ENCODE data around the gene APOL6.
"Not testable (repeated sequence)": the region's sequence is repeated elsewhere in the genome, so short reads cannot be mapped to it uniquely, and the experiment has no call there.

Gene APOL6

GRCh38 chr22:35638410-35638809 is 9.8 kb upstream of the APOL6 start:
- no peak for DNase-seq

- no peak for DNase-seq
These were observed 6.6 kb upstream of the APOL6 start for GRCh38 chr22:35641494-35642120.

- no peak for DNase-seq
These were observed 5.9 kb upstream of the APOL6 start for GRCh38 chr22:35642305-35642741.

DNA sequence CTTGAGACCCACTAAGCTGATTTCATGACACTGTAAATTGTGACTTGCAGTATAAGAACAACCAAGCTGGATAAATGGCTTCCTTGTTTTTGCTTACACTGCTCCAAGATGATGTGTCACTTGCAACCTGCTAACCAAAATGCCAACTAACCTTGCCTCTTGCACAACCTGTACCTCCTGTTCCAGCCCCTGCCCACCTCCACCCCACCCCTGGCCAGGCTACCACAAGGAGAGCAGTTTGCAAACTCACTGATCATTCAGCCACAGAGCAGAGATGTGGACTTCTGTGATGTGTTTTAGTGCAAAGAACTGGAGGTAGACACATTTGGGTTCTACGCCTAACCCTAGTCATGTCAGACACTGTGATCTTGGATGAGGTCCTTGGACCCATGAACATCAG is 4.3 kb upstream of the APOL6 start:
- no peak for DNase-seq

DNA sequence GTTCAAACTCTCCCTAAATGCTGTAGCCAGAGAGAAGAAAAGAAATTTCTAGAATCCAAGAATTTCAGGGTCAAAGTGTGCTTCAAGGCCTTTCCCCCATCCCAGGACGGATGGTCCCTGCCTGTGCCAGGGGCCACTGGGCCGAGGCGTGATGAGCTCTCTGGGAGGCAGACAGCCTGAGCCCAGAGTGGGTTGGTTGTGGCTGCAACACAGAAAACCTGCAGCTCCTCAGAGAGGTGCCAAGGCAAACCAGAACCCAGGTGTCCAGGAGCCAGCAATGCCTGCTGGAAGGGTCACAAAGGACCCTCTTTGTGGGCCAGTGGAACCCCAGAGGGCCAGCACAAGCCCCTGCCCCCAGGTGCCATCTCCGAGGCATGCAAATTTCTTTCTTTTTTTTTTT is 2.6 kb upstream of the APOL6 start:
- DNase-seq = no peak

DNA sequence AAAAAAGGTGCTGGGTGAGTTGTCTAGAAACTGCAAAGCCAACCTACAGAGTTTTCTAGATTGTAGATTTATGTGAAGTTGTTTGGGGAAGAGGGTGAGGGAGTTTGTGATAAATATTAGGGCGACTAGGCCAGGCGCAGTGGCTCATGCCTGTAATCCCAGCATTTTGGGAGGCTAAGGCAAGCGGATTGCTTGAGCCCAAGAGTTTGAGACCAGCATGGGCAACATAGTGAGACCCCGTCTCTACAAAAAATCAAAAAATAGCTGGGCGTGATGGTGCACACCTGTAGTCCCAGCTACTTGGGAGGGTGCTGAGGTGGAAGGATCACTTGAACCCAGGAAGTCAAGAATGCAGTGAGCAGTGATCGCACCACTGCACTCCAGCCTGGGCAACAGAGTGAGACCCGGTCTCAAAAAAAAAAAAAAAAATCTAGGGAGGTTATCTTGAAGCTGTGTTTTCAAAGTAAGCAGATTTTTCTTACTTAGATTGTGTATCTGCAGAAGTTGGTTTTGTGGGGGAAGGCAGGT is 844 bp downstream of the APOL6 start:
- no peak for DNase-seq

GRCh38 chr22:35649636-35650250 is 1.5 kb downstream of the APOL6 start:
- DNase-seq = no peak

DNA sequence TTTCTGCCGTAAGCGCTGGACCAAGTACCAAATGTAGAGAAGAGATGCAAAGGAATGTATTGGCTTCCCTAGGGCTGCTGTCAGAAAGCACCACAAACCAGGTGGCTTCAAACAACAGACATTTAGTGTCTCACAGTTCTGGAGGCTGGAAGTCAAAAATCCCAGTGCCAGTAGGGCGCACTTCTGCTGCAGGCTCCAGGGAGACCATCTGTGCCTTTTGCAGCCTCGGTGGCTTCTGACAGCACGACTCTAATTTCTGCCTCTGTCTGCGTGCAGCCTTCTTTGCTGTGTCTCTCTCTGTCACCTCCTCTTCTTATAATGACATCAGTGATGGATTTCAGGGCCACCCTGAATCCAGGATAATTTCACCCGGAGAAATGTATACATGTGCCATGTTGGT is 2.8 kb downstream of the APOL6 start:
- no peak for DNase-seq

GRCh38 chr22:35653824-35654223 is 5.6 kb downstream of the APOL6 start:
- no peak for DNase-seq

GRCh38 chr22:35656284-35656752 is 8.1 kb downstream of the APOL6 start:
- no peak for DNase-seq

- no peak for DNase-seq
These were observed 9.5 kb downstream of the APOL6 start for GRCh38 chr22:35657571-35658312.

DNA sequence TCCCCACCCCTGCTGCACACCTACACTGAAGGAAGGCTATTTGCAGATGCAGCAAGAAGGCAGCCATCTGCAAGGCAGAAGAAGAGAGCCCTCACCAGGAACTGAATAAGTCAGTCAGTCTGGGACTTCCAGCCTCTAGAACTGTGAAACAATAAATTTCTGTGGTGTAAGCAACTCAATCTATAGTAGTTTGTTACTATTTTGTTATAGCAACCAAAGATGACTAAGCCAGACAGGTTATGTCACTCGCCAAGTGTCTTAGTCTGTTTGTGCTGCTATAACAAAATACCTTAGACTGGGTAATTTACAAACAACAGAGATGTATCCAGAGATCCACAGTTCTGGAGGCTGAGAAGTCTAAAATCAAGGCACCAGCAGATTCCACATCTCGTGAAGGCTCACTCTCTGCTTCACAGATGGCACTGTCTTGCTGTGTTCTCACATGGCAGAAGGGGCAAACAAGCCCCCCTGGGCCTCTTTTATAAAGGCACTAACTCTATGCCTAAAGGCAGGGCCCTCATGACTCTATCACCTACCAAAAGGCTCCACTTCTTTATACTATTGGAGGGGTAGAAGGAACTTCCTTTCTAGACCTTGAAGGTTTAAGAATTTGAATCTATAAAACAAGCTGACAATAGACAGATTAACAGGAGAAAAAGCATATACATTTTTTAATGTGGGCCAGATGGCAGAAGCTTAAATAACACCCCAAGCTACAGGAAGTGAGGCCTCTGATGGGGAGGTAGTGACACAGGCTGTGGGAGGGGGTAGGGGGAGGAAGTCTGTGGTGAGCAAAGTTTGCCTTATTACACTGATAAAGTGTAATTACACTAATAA is 12.3 kb downstream of the APOL6 start:
- DNase-seq = peak; percentile 54

- no peak for DNase-seq
These were observed 13.2 kb downstream of the APOL6 start for GRCh38 chr22:35661464-35661863.

- DNase-seq = no peak
These were observed 14.7 kb downstream of the APOL6 start for GRCh38 chr22:35662914-35663313.

DNA sequence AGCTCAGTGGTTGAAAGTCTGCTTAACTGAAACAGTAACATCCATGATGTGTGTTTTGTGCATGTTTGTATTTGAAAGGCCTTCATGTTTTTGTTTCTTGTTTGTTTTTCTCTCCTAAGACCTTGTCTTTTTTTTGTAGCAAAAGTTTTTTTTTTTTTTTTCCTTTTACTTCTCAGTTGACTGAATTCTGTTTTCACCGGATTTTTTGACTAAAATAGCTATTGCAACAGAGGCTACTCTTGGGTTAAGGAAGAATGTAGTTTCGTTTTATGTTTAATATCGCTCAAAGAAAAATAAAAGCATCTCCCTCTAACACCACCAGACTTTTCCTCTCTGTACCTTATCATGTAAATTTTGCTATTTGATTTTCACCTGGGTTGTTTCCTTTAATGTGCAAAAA is 15.1 kb downstream of the APOL6 start:
- DNase-seq = peak; percentile 69

- no peak for DNase-seq
These were observed 16.8 kb downstream of the APOL6 start for GRCh38 chr22:35664955-35665587.

DNA sequence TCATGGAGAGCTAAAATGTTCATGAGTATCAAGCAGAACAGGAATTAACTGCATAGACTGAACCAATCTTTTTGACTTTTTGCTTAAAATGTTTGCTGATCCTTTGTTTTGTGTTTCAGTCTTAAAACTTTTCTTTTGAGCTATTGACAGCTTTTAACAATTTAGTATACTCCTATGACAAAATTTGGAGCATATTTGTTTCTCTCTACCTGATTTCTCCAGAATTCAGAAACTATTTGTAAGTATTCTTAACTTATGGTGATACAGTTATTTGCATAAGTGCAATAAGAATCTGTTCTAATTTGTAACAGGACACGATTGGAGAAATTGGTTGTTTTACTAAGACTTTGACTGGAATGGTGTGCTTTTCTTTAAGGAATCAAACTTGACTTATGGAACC is 18.5 kb downstream of the APOL6 start:
- DNase-seq = not testable (repeated sequence)

- DNase-seq = no peak
These were observed 26.1 kb downstream of the APOL6 start for GRCh38 chr22:35674335-35674734.

DNA sequence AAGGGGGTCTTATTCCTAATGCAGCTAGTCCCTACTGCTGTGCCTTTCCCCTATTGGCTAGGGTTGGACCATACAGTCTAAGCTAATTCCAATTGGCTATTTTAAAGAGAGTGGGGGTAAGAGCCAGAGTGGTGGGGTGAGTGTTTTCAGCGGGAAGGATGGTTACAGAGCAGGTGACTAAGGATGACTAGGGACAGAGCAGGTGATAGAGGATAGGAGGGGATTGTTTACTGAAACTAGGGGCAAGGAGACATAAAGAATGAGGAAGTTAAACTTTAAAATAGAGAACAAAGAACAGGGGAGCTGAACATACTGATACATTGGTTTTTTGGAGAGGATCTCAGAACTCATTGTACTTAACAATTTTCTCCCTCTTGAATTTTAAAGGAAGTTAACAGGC is 27.8 kb downstream of the APOL6 start:
- not testable (repeated sequence) for DNase-seq

- DNase-seq = no peak
These were observed 29.4 kb downstream of the APOL6 start for GRCh38 chr22:35677460-35678187.

DNA sequence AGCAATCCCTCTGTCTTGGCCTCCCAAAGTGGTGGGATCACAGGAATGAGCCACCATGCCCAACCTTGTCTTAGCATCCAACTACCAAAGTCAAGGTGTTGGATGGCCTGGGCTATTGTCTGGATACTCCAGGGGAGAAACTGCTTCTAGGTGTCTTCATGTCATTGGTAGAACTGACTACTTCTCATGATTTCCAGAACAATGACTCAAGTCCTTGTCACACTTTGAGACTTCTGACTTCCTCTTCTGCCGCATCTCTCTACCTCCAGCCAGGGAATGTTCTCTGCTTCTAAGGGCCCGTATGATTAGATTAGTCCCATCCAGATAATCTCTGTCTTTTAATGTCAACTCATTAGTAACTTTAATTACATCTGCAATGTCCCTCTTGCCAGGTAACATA is 30.6 kb downstream of the APOL6 start:
- DNase-seq = peak; percentile 49

- peak; percentile 82 for DNase-seq
These were observed 31.2 kb downstream of the APOL6 start for GRCh38 chr22:35679492-35679891.
